Renal cortex interstitium (tissue), 3 donors: ENCODE data around the gene MATN1. TPM values are rescaled to one million over a fixed set of nuclear protein-coding genes. Genes with fewer than 3 reads are reported as not detected.

Experiments
- polyA plus RNA-seq, 3 donors: library from polyadenylated mRNA; unstranded; fragments of 120-200 nt; gene quantifications; one replicate each; pipeline ENCODE4 v1.2.1, GENCODE V29; 2013; ENCODE audit not compliant: insufficient read length in 3 of 3

The MATN1 gene
- polyA plus RNA-seq, 3 donors = 0.34 to 0.57 (median 0.36) TPM

Other genes starting within 250 kb of the MATN1 start
- 10 to 100 TPM; 14.1 to 16.8 (median 16.1) TPM for gene LAPTM5, start 34.2 kb upstream of the MATN1 start, polyA plus RNA-seq
- 10 to 100 TPM; 22.0 to 31.2 (median 29.0) TPM for gene SDC3, start 185.2 kb upstream of the MATN1 start, polyA plus RNA-seq